GM21619 (cell line): Measurements from ENCODE around the gene TP53RK.

Source experiments
- ATAC-seq: cut with Tn5 transposase; IDR thresholded peaks from one replicate; pipeline ENCODE4 v1.9.1; 2021; ENCODE audit not compliant: unreplicated experiment

The TP53RK gene

DNA sequence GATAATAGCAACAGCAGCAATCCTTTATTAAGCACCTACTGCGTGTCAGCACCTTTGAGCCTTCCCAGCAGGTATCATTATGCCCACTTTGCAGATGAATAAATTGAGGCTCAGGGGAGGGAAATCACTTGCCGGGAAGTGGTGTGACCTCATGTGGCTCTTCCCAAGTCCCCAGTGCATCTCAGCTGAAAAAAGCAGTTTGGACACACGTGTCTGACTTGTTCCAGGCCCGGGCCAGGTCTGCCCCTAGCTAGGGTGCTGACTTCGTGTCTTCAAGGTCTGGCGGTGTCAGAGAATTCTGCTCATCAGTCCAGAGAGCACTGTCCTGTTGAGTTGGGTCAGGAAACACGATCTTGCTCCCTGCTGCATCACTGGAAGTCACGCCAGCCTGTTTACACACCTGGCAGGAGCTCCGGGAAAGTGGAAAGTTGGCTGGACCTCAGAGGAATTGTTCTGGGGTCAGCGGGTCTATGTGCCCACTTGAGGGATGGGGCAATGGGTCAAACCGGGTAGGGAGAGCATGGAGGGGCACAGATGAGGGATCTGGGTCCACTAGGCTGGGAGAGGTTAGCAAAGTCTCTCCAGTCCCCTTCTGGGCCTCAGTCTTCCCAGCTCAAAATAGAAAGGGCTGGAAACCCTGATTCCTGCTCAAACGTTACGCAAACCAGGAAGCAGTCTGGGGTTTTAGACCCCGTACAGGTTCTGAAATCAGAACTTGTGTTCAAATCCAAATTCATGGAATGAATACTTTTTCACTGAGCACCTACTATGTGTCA, 48.5 kb downstream of the TP53RK start:
- no peak for ATAC-seq

DNA sequence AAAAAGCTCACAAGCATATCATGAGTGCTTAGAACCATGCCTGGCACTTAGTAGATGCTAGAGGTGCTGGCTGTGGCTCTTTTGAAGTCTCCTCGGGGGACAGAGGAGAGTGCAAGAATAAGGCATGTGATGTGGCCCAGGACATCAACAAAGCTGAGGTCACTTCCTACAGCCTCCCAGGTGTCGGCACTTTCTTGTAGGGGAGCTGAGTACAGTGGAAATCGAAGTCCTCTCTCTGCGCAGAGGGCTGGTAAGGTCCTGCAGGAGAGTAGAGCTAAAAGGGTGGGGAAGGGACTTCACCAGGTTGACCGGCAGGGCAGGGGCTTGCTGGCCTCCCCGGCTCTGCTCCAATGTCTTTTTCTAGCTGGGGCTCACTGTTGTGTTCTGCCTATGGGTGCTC, 49.2 kb downstream of the TP53RK start:
- no peak for ATAC-seq

DNA sequence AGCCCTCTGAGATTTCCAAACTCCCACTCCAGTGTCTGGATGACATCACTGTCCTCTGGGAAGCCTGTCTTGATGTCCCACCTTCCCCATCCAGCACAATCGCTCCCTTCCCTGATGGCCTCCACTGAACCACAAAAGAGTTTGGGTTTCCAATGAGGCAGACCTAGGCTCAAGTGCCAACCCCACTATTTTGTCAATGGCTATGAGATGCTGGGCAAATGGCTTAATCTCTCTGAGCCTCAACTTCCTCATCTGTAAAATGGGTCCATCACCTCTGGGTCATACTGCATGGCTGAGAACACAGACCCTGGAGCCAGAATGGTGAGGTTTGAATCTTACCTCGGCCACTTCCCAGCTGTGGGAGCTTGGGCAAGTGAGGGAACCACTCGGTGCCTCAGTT, 49.7 kb downstream of the TP53RK start:
- no peak for ATAC-seq

DNA sequence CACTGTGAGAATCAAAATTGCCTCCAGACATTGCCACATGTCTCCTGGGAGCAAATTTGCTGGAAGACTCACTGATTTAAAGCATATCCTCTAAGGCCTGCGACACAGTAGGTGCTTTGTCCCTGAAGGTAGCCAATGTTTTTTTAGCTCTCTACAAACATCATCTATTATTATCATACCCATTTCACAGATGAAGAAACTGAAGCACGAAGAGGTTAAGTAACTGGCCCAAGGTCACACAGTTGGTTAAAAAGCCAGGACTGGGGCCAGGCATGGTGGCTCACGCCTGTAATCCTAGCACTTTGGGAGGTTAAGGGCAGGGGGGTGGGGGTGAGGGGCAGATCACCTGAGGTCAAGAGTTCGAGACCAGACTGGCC, 50.4 kb downstream of the TP53RK start:
- no peak for ATAC-seq

DNA sequence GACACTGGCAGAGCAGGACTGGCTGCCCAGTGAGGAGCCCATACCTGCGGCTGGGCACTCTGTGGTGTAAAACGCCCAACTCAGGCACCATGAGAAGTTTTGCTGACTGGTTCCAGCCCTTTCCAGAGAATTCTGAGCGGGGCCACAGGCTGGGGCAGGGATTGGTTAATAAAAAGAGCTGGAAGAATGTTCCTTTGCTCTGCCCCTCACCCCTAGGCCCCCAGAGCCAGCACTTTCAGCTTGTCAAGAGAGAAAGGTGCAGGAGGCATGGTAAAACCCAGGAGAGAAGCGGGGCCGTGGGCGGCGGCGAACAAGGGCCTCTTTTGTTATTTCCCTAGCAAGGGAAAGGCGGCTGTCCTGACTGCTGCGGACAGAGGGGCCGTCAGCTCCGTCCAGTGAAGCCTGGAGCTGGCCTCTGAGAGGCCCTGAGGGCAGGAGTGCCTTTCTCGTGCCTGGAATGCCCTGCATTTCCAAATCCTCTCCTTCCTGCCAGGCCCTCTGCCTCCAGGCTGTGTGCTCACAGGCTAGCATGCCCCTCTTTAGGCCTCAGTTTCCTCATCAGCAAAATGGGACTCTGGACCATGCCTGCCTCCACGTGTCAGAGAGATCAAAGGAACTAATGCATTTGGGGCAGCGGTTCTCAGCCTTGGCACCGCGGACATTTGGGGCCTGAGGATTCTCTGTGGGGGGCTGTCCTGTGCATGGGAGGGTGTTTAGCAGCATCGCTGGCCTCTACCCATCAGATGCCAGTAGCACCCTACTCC, 50.9 kb downstream of the TP53RK start:
- ATAC-seq: no peak

DNA sequence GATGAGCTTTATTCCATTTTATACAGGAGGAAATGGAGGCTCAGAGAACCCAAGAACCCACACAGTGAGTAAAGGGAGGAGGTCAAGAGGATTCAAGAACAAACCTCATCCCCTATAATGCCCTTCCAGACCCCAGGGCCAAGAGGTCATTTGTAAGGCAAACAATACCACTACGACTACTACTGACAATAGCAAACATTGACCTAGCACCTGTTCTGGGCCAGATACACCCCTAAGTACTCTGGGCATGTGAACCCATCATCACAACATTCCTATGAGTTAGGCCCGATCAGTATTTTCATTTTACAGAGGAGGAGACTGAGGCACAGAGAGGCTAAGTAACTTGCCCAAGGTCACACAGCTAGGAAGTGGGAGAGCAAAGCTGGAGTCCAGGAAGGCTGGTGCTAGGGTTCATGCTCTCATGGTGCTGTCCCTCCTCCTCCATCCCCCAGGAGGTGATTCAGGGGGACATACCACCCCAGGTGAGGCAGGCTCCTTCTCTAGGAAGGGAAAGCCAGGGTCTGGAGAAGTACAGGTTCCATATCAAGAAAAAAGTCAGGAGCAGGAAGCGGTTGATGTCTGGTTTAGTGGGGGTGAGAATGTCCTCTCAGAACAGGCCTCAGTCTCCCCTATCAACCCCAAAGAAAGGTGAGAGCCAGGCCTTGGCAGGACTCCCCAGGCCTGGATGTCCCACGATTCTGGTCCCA, 51.7 kb downstream of the TP53RK start:
- no peak for ATAC-seq

DNA sequence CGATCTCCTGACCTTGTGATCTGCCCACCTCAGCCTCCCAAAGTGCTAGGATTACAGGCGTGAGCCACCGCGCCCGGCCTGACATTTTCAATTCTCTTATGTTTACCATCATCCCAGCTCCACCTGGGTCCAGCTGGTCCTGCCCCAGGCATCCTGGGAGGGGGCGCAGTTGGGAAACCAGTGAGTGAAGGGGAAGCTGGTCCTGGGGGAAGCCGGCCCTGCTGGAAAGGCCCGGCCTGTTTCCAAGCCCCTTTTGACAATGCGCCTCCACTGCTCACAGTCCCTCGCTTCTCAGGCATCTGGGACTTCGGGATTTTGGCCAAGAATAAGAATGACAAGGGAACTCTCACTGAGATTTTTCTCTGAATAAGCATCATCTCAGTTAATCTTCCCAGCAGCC, 52.2 kb downstream of the TP53RK start:
- ATAC-seq: no peak

DNA sequence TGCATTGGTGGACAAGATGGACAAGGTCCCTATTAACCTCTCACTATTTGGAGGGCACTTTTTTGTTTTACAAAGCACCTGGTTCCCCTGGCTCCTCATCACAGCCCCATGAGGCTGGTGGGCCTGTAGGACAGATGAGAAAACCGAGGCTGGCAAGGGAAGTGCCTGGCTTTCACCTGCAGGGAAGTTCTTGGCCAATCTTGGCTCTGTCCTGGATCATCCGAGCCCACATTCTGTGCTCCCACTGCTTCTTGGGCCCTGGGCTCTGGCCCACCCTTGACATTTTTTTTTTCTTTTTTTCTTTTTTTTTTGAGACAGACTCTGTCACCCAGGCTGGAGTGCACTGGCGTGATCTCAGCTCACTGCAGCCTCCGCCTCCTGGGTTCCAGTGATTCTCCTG, 52.7 kb downstream of the TP53RK start:
- ATAC-seq: no peak

DNA sequence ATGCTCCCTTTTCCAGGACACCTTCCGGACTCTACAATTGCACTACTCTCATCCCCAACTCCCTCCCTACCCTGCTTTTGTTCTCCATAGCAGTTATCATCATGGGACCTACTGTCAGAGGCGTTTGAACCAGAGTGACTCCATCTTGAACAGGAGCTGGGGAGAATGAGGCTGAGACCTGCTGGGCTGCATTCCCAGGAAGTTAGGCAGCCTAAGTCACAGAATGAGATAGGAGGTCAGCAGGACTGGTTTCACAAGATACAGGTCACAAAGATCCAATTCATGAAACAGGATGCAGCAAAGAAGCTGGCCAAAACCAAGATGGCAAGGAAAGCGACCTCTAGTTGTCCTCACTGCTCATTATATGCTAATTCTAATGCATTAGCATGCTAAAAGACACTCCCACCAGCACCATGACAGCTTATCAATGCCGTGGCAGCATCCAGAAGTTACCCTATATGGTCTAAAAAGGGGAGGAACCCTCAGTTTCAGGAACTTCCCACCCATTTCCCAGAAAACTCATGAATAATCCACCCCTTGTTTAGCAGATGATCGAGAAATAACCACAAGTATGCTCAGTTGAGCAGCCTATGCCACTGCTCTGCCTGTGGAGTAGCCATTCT, 53.6 kb downstream of the TP53RK start:
- no peak for ATAC-seq

DNA sequence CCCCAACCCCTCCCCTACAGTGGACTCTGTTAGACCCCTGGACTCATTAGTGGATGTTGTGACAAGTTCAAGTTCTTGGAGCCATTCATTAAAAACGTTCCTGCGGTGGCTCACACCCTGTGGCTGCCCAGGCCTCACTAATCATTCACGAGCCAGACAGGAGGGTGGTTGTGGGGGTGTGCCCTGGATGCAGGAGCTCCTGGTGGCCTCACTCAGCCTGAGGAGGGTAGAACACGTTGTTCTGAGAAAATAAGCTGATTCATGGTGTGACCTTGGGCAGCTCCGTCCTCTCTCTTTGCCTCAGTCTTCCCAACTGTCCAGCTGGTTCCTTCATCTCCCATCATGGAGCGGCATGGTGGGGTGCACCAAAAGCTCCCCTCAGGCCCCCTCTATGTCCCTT, 54.7 kb downstream of the TP53RK start:
- no peak for ATAC-seq
